B cell (primary cell): ENCODE results near the gene USP6NL. TPM values are rescaled to one million over a fixed set of nuclear protein-coding genes. Genes with fewer than 3 reads are reported as not detected.
"Not testable (repeated sequence)": the region's sequence is repeated elsewhere in the genome, so short reads cannot be mapped to it uniquely, and the experiment has no call there.

ENCODE experiments used
- ATAC-seq: fragments of 200-7000 bp; cut with Tn5 transposase; one replicate; pipeline ENCODE4 v1.10.0; 2021; ENCODE audit warnings: low read depth, mild to moderate bottlenecking, moderate number of reproducible peaks, moderate library complexity
- CTCF ChIA-PET: fragments of 350-600 bp; sonication (Branson Sonifier 250); formaldehyde crosslinking; loops from one replicate; lab custom pipeline; 2021; ENCODE audit warnings: antibody characterized with exemption, inconsistent platforms; lab: Charles Lee
- POLR2A ChIA-PET: fragments of 350-600 bp; sonication (Branson Sonifier 250); formaldehyde crosslinking; loops from one replicate; lab custom pipeline; 2021; ENCODE audit warnings: antibody characterized with exemption; lab: Charles Lee
- DNase-seq: peaks from one replicate; pipeline ENCODE4 v3.0.0; 2013
- H2AFZ ChIP-seq: 2 replicates; pipeline ENCODE4 v1.6.1; 2012; ENCODE audit warnings: mild to moderate bottlenecking, low read depth, low read length; ENCODE audit not compliant: insufficient read depth, poor library complexity, severe bottlenecking
- H3K27ac ChIP-seq, 2 donors: 1 replicate in 1 of 2; 2 replicates in 1 of 2; pipeline ENCODE4 v1.5.1; 2012 to 2013; ENCODE audit warnings: low read length in 2 of 2, mild to moderate bottlenecking in 2 of 2, moderate library complexity in 1 of 2
- H3K27me3 ChIP-seq, 4 experiments: fragments of 200-600 bp in 1 of 4; sonication (generic) in 1 of 4; replicated peaks in 1 of 4; 1 replicate in 2 of 4; 2 replicates in 2 of 4; pipeline versions ENCODE4 v1.6.1 to v1.7.0; 2013 to 2016; ENCODE audit warnings: low read length in 3 of 4, mild to moderate bottlenecking in 2 of 4, mixed read lengths in 1 of 4, moderate library complexity in 1 of 4; ENCODE audit not compliant: insufficient read depth in 4 of 4, control insufficient read depth in 3 of 4; ENCODE audit errors: control extremely low read depth in 1 of 4
- H3K36me3 ChIP-seq, 2 experiments: replicated peaks in 1 of 2; 1 replicate in 1 of 2; 2 replicates in 1 of 2; pipeline versions ENCODE4 v1.6.1 to v1.7.1; 2013; ENCODE audit warnings: low read length in 1 of 2; ENCODE audit not compliant: insufficient read depth in 2 of 2, control insufficient read depth in 1 of 2; ENCODE audit errors: control extremely low read depth in 1 of 2, extremely low read depth in 1 of 2
- H3K4me1 ChIP-seq, 2 donors: fragments of 200-600 bp in 1 of 2; sonication (generic) in 1 of 2; 1 replicate in 1 of 2; 2 replicates in 1 of 2; pipeline versions ENCODE4 v1.5.1 to v1.6.1; 2013 to 2017; ENCODE audit warnings: low read length in 2 of 2; ENCODE audit not compliant: control insufficient read depth in 2 of 2, insufficient read depth in 2 of 2
- H3K4me2 ChIP-seq: replicated peaks from 2 replicates; pipeline ENCODE3; 2012; ENCODE audit warnings: mild to moderate bottlenecking, low read depth, low read length; ENCODE audit not compliant: poor library complexity, severe bottlenecking
- H3K4me3 ChIP-seq, 5 experiments: fragments of 200-600 bp in 1 of 5; sonication (generic) in 1 of 5; 1 replicate in 3 of 5; 2 replicates in 2 of 5; pipeline versions ENCODE4 v1.5.1 to v1.7.0; 2011 to 2016; ENCODE audit warnings: low read length in 4 of 5, mild to moderate bottlenecking in 4 of 5, low read depth in 2 of 5, control low read depth in 1 of 5, moderate library complexity in 1 of 5; ENCODE audit not compliant: insufficient read depth in 1 of 5; ENCODE audit errors: control extremely low read depth in 1 of 5, extremely low read depth in 1 of 5
- H3K79me2 ChIP-seq: fragments of 200-600 bp; sonication (generic); one replicate; pipeline ENCODE4 v1.6.0; 2016; ENCODE audit warnings: low read length; ENCODE audit not compliant: control insufficient read depth, insufficient read depth
- H3K9ac ChIP-seq: fragments of 200-600 bp; sonication (generic); 2 replicates; pipeline ENCODE4 v1.6.1; 2017; ENCODE audit warnings: mild to moderate bottlenecking, low read length, moderate library complexity
- H3K9me3 ChIP-seq, 3 donors: one replicate each; pipeline versions ENCODE4 v1.6.1 to v1.7.1; 2013; ENCODE audit warnings: low read length in 2 of 3; ENCODE audit not compliant: control insufficient read depth in 2 of 3, insufficient read depth in 1 of 3; ENCODE audit errors: control extremely low read depth in 1 of 3
- H4K20me1 ChIP-seq: 2 replicates; pipeline ENCODE4 v1.6.0; 2012; ENCODE audit warnings: mild to moderate bottlenecking, low read length; ENCODE audit not compliant: insufficient read depth, control insufficient read depth, poor library complexity, severe bottlenecking
- H3K27ac Mint-ChIP-seq: one replicate; pipeline ENCODE4 v1.8.0; 2021; ENCODE audit warnings: mixed read lengths
- H3K27me3 Mint-ChIP-seq: one replicate; pipeline ENCODE4 v1.8.0; 2021; ENCODE audit warnings: mixed read lengths
- H3K4me1 Mint-ChIP-seq: one replicate; pipeline ENCODE4 v1.8.0; 2021; ENCODE audit warnings: mixed read lengths
- H3K4me3 Mint-ChIP-seq: one replicate; pipeline ENCODE4 v1.8.0; 2021; ENCODE audit warnings: mixed read lengths
- H3K9me3 Mint-ChIP-seq: one replicate; pipeline ENCODE4 v1.8.0; 2022; ENCODE audit warnings: mixed read lengths; ENCODE audit not compliant: insufficient read depth
- CTCF ChIP-seq: fragments of 200-600 bp; IDR thresholded peaks from one replicate; pipeline ENCODE4 v1.8.0; 2022; ENCODE audit warnings: antibody characterized with exemption, mild to moderate bottlenecking
- EZH2 ChIP-seq: IDR thresholded peaks from 2 replicates; pipeline ENCODE4 v1.6.1; 2012; ENCODE audit warnings: borderline replicate concordance, low read depth, mild to moderate bottlenecking, moderate library complexity, low read length; ENCODE audit not compliant: insufficient read depth, poor library complexity, severe bottlenecking
- WGBS: methylation state at CpG from one replicate; pipeline ENCODE4 v1.1.5; 2013; ENCODE audit warnings: missing lambda C conversion rate; ENCODE audit not compliant: insufficient coverage; 5-methylcytosine and 5-hydroxymethylcytosine counted together
- intact Hi-C: fragments of 100-400 bp; cut with micrococcal nuclease; formaldehyde crosslinking; loops from one replicate; pipeline ENCODE4 v1.10.0; 2022
- polyA plus RNA-seq: library from polyadenylated mRNA; depleted of rRNA; stranded (reverse); fragments of >200 nt; gene quantifications from 2 replicates; pipeline ENCODE4 v1.2.3, GENCODE V29; 2012
- total RNA-seq, 2 donors: library from RNA; stranded (reverse); fragments of 120-200 nt in 1 of 2; gene quantifications; 1 replicate in 1 of 2; 2 replicates in 1 of 2; pipeline versions ENCODE4 v1.2.3 to v1.2.4, GENCODE V29; 2013 to 2022

The USP6NL gene
- total and polyA plus RNA-seq, 2 donors (not counting 1 experiment from before 2014, with no cell fraction given): 27.0 to 61.5 TPM

GRCh38 chr10:11437391-11438142 is 173.9 kb downstream of the USP6NL start:
- no peaks in the 10 kb centered on the region for H3K27me3 ChIP-seq
- DNase-seq (no peak), ATAC-seq (no peak)
- TF ChIP-seq CTCF (no peak), EZH2 (no peak)
- Mint-ChIP-seq H3K27ac (no peak overlapping the region), H3K9me3 (no peaks in the 10 kb centered on the region), H3K27me3 (peaks cover 19% of the 10 kb centered on the region), H3K4me3 (no peak overlapping the region), H3K4me1 (peaks cover 13% of the 10 kb centered on the region)
- H2AFZ ChIP-seq: no peak overlapping the region
- no peaks in the 10 kb centered on the region for H3K79me2 ChIP-seq
- CTCF ChIA-PET: no interaction called here
- no peaks in the 10 kb centered on the region for H3K9me3 ChIP-seq
- H4K20me1 ChIP-seq: no peaks in the 10 kb centered on the region
- H3K36me3 ChIP-seq: no peaks in the 10 kb centered on the region
- no peak overlapping the region for H3K9ac ChIP-seq
- no peak overlapping the region for H3K4me2 ChIP-seq
- no peak overlapping the region for H3K27ac ChIP-seq
- peaks cover 3 to 6% of the 10 kb centered on the region in 2 donors for H3K4me1 ChIP-seq
- no peak overlapping the region for H3K4me3 ChIP-seq
- WGBS: 92% methylated on average over 26 of the region's 26 CpGs
- POLR2A ChIA-PET: no interaction called here
- intact Hi-C loops: no loop called here

GRCh38 chr10:11436445-11436844 is 175.0 kb downstream of the USP6NL start:
- intact Hi-C loops, DNase-seq, H4K20me1 ChIP-seq, CTCF ChIA-PET, POLR2A ChIA-PET, H3K9ac ChIP-seq, H3K9me3 ChIP-seq, H2AFZ ChIP-seq, H3K27ac ChIP-seq, H3K27me3 ChIP-seq, H3K4me3 Mint-ChIP-seq, H3K36me3 ChIP-seq, H3K4me3 ChIP-seq, ATAC-seq, H3K9me3 Mint-ChIP-seq, H3K79me2 ChIP-seq, H3K27ac Mint-ChIP-seq, H3K4me1 ChIP-seq, H3K4me2 ChIP-seq: not testable (repeated sequence)
- Mint-ChIP-seq H3K4me1 (peaks cover 10% of the 10 kb centered on the region), H3K27me3 (peaks cover 19% of the 10 kb centered on the region)
- WGBS: 97% methylated on average over 12 of the region's 13 CpGs
